A549 (cell line): Measurements from ENCODE around the gene ALAS1.

Experiments used
- CTCF ChIP-seq: fragments of >200 bp; sonication (Bioruptor Twin); formaldehyde crosslinking; IDR thresholded peaks from 3 replicates; pipeline ENCODE4 v1.5.1; 2016
- NPAS2 ChIP-seq: fragments of 250-450 bp; sonication (Bioruptor Pico); IDR thresholded peaks from 2 replicates; pipeline ENCODE4 v1.8.0; 2022; ENCODE audit warnings: mild to moderate bottlenecking, moderate library complexity, borderline replicate concordance

GRCh38 chr3:52198643-52199608, 966 bp downstream of the ALAS1 start:
- TF ChIP-seq NPAS2 (CRISPR knock-in tag) (no peak), CTCF (no peak)
